ENCODE measurements around the gene PITPNB.

- TF ChIP-seq CTCF (IDR thresholded peaks at IDR 0.05; ENCODE audit: low read length) (no peak), EZH2 (optimal IDR thresholded peaks at IDR 0.05; ENCODE audit: low read depth, low read length) (no peak)
Observed at GRCh38 chr22:27857443-27857842, 61.6 kb downstream of the PITPNB start.

Data from MM.1S (cell line).